Measurements from ENCODE around the gene XRCC4. TPM values are rescaled to one million over a fixed set of nuclear protein-coding genes. Genes with fewer than 3 reads are reported as not detected.
"Not testable (repeated sequence)": the region's sequence is repeated elsewhere in the genome, so short reads cannot be mapped to it uniquely, and the experiment has no call there.

The XRCC4 gene
- polyA plus RNA-seq, 1 donor (not counting 4 experiments of a cell fraction or from before 2014, with no cell fraction given) = 10.9 TPM

GRCh38 chr5:83354958-83355357 lies 277.6 kb downstream of the XRCC4 start:
- no peaks in the 10 kb centered on the region for H3K9me3 ChIP-seq (ENCODE audit: control insufficient read depth, low read depth, low read length)
- no peak for FAIRE-seq
- H3K4me3 ChIP-seq (ENCODE audit: control insufficient read depth in 2 of 3, extremely low read depth in 1 of 3, insufficient read depth in 2 of 3, low read depth in 1 of 3, low read length in 3 of 3) = no peak overlapping the region

GRCh38 chr5:83355482-83356014 lies 278.2 kb downstream of the XRCC4 start:
- H3K4me3 ChIP-seq (ENCODE audit: control insufficient read depth in 2 of 3, extremely low read depth in 1 of 3, insufficient read depth in 2 of 3, low read depth in 1 of 3, low read length in 3 of 3); H3K36me3 ChIP-seq (ENCODE audit: control insufficient read depth in 2 of 2, extremely low read depth in 1 of 2, insufficient read depth in 2 of 2, low read length in 2 of 2); DNase-seq (ENCODE audit: low read depth, low spot score); FAIRE-seq; H3K27ac ChIP-seq (ENCODE audit: control insufficient read depth, insufficient read depth, low read length); H3K79me2 ChIP-seq (ENCODE audit: control insufficient read depth, insufficient read depth, low read length); H4K20me1 ChIP-seq (ENCODE audit: control insufficient read depth, extremely low read depth, insufficient read depth, low read length); H3K9me3 ChIP-seq (ENCODE audit: control insufficient read depth, low read depth, low read length); H2AFZ ChIP-seq (ENCODE audit: control insufficient read depth, low read length); H3K9me1 ChIP-seq (ENCODE audit: control insufficient read depth, extremely low read depth, insufficient read depth, low read length); H3K4me1 ChIP-seq (ENCODE audit: control insufficient read depth, extremely low read depth, insufficient read depth, low read length); H3K9ac ChIP-seq (ENCODE audit: control insufficient read depth, extremely low read depth, insufficient read depth, low read length); H3K4me2 ChIP-seq (ENCODE audit: control insufficient read depth, extremely low read depth, insufficient read depth, low read depth, low read length); dilution Hi-C loops (cut with MboI; ENCODE audit: extremely low pct_ligation_motif_present, low sequenced_read_pairs); H3K27me3 ChIP-seq (ENCODE audit: control insufficient read depth, extremely low read depth, insufficient read depth, low read length): not testable (repeated sequence)

More at GRCh38 chr5:83354958-83355357, 277.6 kb downstream of the XRCC4 start:
- H3K9ac ChIP-seq (ENCODE audit: control insufficient read depth, extremely low read depth, insufficient read depth, low read length) = no peak overlapping the region
- H3K79me2 ChIP-seq (ENCODE audit: control insufficient read depth, insufficient read depth, low read length) = no peaks in the 10 kb centered on the region
- no peak overlapping the region for H3K4me2 ChIP-seq (ENCODE audit: control insufficient read depth, extremely low read depth, insufficient read depth, low read depth, low read length)
- DNase-seq (ENCODE audit: low read depth, low spot score) = no peak
- dilution Hi-C loops (cut with MboI; ENCODE audit: extremely low pct_ligation_motif_present, low sequenced_read_pairs) = no loop called here
- H3K27ac ChIP-seq (ENCODE audit: control insufficient read depth, insufficient read depth, low read length) = no peak overlapping the region
- H3K4me1 ChIP-seq (ENCODE audit: control insufficient read depth, extremely low read depth, insufficient read depth, low read length) = no peaks in the 10 kb centered on the region
- H2AFZ ChIP-seq (ENCODE audit: control insufficient read depth, low read length) = no peak overlapping the region
- TF ChIP-seq CTCF (optimal IDR thresholded peaks at IDR 0.05 in 1 of 3, IDR thresholded peaks at IDR 0.05 in 1 of 3, conservative IDR thresholded peaks at IDR 0.05 in 1 of 3; ENCODE audit: extremely low read depth in 1 of 3, insufficient read depth in 2 of 3, low read length in 3 of 3) (no peak), EZH2 (IDR thresholded peaks at IDR 0.05; ENCODE audit: low read length) (no peak)
- H4K20me1 ChIP-seq (ENCODE audit: control insufficient read depth, extremely low read depth, insufficient read depth, low read length) = no peaks in the 10 kb centered on the region
- no peaks in the 10 kb centered on the region for H3K27me3 ChIP-seq (ENCODE audit: control insufficient read depth, extremely low read depth, insufficient read depth, low read length)
- no peaks in the 10 kb centered on the region for H3K36me3 ChIP-seq (ENCODE audit: control insufficient read depth in 2 of 2, extremely low read depth in 1 of 2, insufficient read depth in 2 of 2, low read length in 2 of 2)
- no peaks in the 10 kb centered on the region for H3K9me1 ChIP-seq (ENCODE audit: control insufficient read depth, extremely low read depth, insufficient read depth, low read length)

GRCh38 chr5:83357621-83358231 lies 280.4 kb downstream of the XRCC4 start:
- FAIRE-seq = no peak
- H3K9ac ChIP-seq (ENCODE audit: control insufficient read depth, extremely low read depth, insufficient read depth, low read length) = no peak overlapping the region
- H4K20me1 ChIP-seq (ENCODE audit: control insufficient read depth, extremely low read depth, insufficient read depth, low read length) = no peaks in the 10 kb centered on the region
- dilution Hi-C loops (cut with MboI; ENCODE audit: extremely low pct_ligation_motif_present, low sequenced_read_pairs) = no loop called here
- H3K4me1 ChIP-seq (ENCODE audit: control insufficient read depth, extremely low read depth, insufficient read depth, low read length) = no peaks in the 10 kb centered on the region
- H3K79me2 ChIP-seq (ENCODE audit: control insufficient read depth, insufficient read depth, low read length) = no peaks in the 10 kb centered on the region
- no peaks in the 10 kb centered on the region for H3K36me3 ChIP-seq (ENCODE audit: control insufficient read depth in 2 of 2, extremely low read depth in 1 of 2, insufficient read depth in 2 of 2, low read length in 2 of 2)
- H2AFZ ChIP-seq (ENCODE audit: control insufficient read depth, low read length) = no peak overlapping the region
- H3K27me3 ChIP-seq (ENCODE audit: control insufficient read depth, extremely low read depth, insufficient read depth, low read length) = no peaks in the 10 kb centered on the region
- TF ChIP-seq CTCF (optimal IDR thresholded peaks at IDR 0.05 in 1 of 3, IDR thresholded peaks at IDR 0.05 in 1 of 3, conservative IDR thresholded peaks at IDR 0.05 in 1 of 3; ENCODE audit: extremely low read depth in 1 of 3, insufficient read depth in 2 of 3, low read length in 3 of 3) = no peak
- no peak for TF ChIP-seq EZH2 (IDR thresholded peaks at IDR 0.05; ENCODE audit: low read length)
- H3K9me3 ChIP-seq (ENCODE audit: control insufficient read depth, low read depth, low read length) = no peaks in the 10 kb centered on the region
- no peak overlapping the region for H3K4me3 ChIP-seq (ENCODE audit: control insufficient read depth in 2 of 3, extremely low read depth in 1 of 3, insufficient read depth in 2 of 3, low read depth in 1 of 3, low read length in 3 of 3)
- H3K4me2 ChIP-seq (ENCODE audit: control insufficient read depth, extremely low read depth, insufficient read depth, low read depth, low read length) = no peak overlapping the region
- no peak for DNase-seq (ENCODE audit: low read depth, low spot score)
- no peaks in the 10 kb centered on the region for H3K9me1 ChIP-seq (ENCODE audit: control insufficient read depth, extremely low read depth, insufficient read depth, low read length)
- no peak overlapping the region for H3K27ac ChIP-seq (ENCODE audit: control insufficient read depth, insufficient read depth, low read length)

Data from keratinocyte (primary cell).